GM13976 (cell line): Measurements from ENCODE around the gene ADK.

Experiments used
- DNase-seq: peaks from one replicate; pipeline ENCODE4 v3.0.0; 2012; ENCODE audit warnings: low spot score
- CTCF ChIP-seq: IDR thresholded peaks from 2 replicates; pipeline ENCODE4 v1.5.1; 2012; ENCODE audit warnings: borderline replicate concordance, mild to moderate bottlenecking; ENCODE audit not compliant: insufficient read depth; ENCODE audit errors: extremely low read depth, missing control alignments, control extremely low read depth
- in situ Hi-C: fragments of 300-500 bp; cut with MboI; formaldehyde crosslinking; loops from one replicate; pipeline ENCODE4 v1.12.0; 2022; ENCODE audit warnings: low sequenced_read_pairs, mixed read lengths, inconsistent platforms; ENCODE audit not compliant: unreplicated experiment

Gene ADK

GRCh38 chr10:74150990-74151878 lies at the start of gene ADK:
TSS of gene ADK (plus strand) at chr10:74151221. CDS start at chr10:74151279, 58 bp downstream.
- peak; percentile 99 for DNase-seq
- peak; percentile 12 for TF ChIP-seq CTCF
- in situ Hi-C loops: no loop called here

- DNase-seq: peak; percentile 67
- in situ Hi-C loops: no loop called here
- peak; percentile 63 for TF ChIP-seq CTCF
These were observed 47.3 kb upstream of the ADK start for GRCh38 chr10:74103560-74104258.

- in situ Hi-C loops: no loop called here
- no peak for TF ChIP-seq CTCF
- no peak for DNase-seq
These were observed 46.5 kb upstream of the ADK start for GRCh38 chr10:74104480-74104879.

- in situ Hi-C loops: no loop called here
- TF ChIP-seq CTCF: no peak
- DNase-seq: no peak
These were observed 46.0 kb upstream of the ADK start for GRCh38 chr10:74104996-74105395.

- DNase-seq: no peak
- no peak for TF ChIP-seq CTCF
- in situ Hi-C loops: no loop called here
These were observed 43.6 kb upstream of the ADK start for GRCh38 chr10:74107391-74107790.

- in situ Hi-C loops: no loop called here
- no peak for TF ChIP-seq CTCF
These were observed 41.6 kb upstream of the ADK start for GRCh38 chr10:74109452-74109851.

More at GRCh38 chr10:74109452-74109851, 41.6 kb upstream of the ADK start:
- DNase-seq: no peak
